A204.1 (cell line): ENCODE data around the gene PGLYRP2.

Experiments used
- FAIRE-seq: peaks from 2 replicates; lab custom pipeline; 2012; peaks lifted over from hg19 to GRCh38; lab: Jason Lieb, UNC

PGLYRP2 gene

DNA sequence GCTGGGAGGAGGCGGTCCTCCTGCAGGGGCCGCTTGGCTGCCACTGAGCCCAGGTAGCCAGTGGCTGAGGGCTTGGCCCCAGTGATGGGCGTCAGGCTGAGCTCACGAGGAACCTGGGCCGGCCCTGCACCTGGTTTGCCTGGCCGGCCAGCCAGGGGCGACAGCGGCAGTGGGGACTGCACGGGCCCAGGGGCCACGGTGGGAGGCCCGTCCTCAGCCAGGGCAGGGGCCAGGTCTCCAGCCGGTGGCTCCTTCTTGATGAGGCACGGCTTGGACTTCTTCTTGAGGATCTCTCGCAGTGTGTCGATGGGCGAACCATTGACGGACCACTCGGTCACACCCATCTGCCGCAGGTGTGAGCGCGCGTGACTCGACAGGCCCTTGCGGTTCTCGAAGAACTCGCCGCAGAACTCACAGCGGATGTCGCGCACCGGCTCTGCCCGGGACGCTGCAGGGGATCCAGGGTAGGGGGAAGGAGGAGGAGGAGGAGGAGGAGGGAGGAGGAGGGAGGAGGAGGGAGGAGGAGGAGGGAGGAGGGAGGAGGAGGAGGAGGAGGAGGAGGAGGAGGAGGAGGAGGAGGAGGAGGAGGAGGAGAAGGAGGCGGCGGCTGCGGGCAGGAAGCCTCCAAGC, 53.9 kb downstream of the PGLYRP2 start:
- no peak for FAIRE-seq

DNA sequence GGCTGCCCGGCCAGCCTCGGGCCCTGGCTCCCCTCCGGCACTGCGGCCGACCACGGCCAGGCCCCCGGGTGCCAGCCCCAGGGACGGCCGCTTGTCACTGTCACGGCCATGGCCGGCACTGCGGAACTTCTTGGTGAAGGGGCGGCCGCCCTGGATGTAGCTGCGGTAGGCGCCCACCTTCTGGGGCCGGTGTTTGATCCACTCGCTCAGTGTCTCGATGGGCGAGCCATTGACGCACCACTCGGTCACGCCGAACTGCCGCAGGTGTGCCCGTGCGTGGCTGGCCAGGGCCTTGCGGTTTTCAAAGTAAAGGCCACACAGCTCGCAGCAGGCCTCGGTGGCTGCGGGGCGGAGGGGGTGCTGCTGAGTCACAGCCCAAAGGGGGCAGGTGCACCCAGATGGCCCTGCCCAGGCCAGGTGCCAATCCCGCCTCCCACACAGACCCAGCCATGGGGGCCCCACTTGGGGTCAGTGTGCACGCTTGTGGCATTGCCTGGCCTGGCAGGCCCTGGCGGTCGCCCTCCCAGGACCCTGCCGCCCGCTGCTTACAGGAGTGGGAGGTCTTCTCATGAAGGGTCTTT, 54.5 kb downstream of the PGLYRP2 start:
- no peak for FAIRE-seq

DNA sequence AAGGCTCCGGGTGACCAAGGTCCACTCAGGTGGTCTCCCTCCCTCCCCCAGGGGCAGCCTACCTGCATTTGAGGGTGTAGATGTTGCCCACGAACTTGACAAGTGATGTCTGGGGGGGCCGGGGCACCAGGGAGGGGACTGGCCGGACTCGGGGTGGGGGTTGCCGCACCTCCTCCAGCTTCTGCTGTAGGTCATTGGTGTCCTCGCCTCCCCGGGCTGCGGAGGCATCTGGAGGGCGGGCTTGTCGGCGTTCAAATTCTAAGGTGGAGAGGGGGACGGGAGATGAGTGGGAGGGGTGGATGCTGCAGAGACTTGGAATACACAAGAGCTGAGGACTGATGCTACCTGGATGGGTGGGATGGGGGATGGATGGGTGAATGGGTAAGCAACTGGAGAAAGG, 55.2 kb downstream of the PGLYRP2 start:
- no peak for FAIRE-seq

DNA sequence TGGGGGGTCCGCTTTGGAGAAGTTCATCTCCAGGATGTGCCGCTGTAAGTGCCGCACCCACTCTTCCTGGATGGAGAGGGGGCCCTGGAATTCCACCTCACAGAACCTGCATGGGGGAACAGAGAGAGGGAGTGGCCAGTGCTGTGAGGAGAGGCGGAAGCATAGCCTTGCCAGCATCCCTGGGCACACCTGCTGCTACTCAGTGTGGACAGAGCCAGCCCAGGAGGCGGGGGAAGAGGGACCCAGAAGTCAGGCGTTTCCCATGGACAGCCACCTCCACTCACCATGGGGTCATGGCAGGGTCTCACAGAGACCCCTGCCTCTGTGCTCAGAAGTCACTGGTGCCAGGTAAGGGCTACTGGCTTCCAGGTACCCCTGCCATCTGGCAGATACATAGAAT, 56.2 kb downstream of the PGLYRP2 start:
- FAIRE-seq, result no peak

DNA sequence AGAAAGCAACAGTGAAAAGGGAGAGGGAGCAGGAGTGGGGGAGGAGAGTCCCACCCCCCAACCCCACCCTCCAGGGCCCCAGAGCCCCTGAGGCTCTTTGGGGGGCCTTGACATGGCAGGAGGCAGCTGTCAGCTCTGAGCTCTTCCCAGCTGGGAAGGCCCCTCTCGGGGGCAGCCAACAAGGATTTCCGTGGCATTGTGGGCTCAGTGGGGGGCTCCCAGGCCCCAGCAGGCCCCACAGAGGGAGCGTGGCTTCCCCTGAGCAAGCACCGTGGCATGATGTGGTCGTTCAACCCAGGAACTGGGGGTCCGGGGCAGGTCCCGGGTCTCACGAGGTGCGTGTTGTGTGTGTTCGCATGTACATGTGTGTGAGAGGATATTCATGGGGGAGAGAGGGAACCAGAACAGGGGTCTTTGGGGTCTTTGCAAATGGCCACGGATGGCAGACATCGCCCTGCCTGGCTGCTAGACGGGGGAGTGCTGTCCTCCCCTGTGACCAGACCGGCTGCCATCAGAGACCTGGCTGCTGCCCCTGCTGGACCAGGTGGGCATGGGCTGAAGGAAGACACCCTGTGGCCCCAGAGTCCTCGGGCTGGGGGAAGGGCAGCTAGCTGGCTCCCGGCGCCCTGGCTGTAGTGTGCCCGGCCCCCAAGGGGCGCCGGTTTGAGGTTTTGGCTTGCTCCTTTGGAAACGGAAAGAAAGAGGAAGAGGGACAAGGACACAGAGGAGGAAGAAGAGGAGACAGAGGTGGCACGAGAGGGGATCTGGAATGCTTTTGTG, 56.8 kb downstream of the PGLYRP2 start:
- FAIRE-seq, result no peak

DNA sequence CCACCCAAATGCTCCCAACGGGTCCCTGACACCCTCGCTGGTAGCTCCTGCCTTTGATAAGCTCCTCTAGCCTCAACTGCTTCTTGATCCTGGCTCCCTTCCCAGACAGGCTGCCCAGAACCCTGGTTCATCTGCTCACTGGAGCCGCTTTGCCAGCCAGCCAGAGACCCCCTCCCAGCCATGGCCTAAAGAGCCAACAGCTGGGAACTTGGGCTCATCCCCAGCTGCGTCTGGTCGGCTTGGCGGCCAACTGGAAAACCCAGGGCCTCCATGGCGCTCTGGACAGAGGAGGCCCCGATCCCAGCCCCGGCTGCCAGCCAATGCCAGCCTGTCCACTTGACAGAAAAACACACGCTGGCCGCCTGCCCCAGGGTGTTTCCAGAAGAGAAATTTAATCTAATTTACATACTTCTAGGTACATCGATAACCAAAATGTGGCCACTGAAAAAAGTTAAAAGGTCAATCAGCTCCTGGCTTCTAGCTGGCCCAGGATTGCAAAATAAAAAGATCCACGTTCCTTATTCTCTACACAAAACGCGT, 57.5 kb downstream of the PGLYRP2 start:
- no peak for FAIRE-seq

DNA sequence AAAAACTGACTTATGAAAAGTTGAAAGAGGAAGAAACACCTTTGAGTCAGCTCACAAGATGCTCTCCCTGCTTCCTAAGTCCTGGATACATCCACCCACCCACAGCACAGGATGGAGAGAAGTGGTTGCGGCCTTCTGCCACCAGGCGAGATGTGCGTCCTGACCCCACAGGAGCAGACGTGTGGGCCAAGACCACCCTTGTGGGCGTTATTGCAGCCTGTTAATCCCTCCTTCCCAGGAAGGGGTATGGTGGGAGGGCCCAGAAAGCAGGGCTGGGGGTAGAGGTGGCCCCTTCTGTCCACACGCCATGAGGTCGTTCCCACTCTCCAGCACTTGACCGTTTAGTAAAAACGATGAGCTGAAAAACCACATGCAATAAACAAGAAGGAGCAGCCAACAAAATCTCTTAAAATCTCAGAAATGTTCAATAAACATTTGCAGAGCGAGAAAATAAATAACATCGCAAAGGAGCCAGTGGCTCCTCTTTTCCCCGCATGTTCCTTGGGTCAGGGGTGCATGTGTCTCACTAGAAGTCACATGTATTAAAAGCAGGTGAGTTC, 58.1 kb downstream of the PGLYRP2 start:
- no peak for FAIRE-seq

DNA sequence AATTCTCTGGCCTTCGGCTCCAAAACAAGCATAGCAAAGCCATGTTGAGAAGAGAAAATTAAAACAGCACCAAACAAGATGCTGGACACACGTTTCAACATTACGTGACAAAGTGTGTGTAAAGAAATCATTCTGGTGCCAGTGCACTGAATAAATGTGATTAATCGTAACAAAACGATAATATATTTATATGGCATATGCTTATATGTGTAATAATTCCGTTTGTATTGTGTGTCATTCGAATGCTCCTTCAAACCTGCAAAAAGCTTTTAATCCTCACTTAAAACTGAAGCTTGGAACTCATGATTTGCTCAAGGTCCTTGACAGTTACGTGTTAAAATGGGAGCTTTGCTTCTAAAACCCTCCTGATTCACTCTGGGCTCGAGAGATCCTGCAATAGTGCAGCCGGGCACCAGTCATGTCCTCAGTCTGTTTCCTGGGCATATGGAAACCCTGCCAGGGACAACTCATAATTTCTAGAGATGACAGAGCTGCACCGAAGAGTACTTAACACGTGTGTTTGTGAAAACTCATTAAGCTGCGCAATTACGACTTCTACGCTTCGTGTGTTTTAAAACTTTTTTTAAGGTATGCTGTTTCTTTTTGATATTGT, 59.8 kb downstream of the PGLYRP2 start:
- no peak for FAIRE-seq
